ENCODE results near the gene PNPLA8. TPM values are rescaled to one million over a fixed set of nuclear protein-coding genes. Genes with fewer than 3 reads are reported as not detected.

Gene PNPLA8, protein sequence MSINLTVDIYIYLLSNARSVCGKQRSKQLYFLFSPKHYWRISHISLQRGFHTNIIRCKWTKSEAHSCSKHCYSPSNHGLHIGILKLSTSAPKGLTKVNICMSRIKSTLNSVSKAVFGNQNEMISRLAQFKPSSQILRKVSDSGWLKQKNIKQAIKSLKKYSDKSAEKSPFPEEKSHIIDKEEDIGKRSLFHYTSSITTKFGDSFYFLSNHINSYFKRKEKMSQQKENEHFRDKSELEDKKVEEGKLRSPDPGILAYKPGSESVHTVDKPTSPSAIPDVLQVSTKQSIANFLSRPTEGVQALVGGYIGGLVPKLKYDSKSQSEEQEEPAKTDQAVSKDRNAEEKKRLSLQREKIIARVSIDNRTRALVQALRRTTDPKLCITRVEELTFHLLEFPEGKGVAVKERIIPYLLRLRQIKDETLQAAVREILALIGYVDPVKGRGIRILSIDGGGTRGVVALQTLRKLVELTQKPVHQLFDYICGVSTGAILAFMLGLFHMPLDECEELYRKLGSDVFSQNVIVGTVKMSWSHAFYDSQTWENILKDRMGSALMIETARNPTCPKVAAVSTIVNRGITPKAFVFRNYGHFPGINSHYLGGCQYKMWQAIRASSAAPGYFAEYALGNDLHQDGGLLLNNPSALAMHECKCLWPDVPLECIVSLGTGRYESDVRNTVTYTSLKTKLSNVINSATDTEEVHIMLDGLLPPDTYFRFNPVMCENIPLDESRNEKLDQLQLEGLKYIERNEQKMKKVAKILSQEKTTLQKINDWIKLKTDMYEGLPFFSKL
- total RNA-seq, result 19.5 and 25.9 TPM in 2 replicates

DNA sequence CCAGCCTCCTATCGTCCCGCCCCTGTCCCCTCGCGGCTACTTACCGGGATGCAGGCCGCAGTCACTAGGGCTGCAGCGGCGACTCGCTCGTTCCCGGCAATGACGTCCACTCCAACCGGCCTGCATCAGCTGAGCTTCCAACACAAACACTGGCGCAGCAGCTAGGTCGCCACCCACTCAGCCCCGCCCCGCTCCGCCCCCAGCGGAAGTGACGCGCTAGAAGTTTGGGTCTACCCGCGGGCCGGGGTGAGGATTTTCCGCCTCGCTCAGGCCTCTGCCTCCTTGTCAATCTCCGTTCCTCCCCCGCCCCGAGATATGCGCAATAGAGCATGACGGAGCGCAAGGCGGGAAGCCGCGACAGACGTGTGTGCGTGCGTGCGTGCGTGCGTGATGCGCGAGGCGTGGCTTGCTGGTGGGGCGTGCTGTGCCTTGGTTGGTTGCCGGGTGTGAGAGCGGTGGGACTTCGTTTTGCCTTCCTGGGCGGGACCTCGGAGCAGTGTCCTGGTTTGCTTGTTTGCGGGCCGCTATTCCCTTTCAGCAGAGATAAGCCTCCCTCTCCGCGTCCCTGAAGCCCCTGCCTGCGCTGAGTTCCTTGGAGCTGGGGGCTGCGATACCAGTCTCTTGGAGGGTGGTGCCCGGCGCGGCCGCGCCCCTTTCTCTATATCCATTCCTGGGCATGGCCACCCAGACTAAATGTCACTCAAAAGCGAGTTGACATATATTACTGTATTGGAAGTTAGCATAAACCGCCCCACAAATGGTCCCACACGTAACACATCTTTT is at the start of gene PNPLA8:
TSS of gene PNPLA8 (minus strand) at position 151 of the 783 bp plus-strand sequence. CDS start 10,644 bp downstream, outside the sequence.

DNA sequence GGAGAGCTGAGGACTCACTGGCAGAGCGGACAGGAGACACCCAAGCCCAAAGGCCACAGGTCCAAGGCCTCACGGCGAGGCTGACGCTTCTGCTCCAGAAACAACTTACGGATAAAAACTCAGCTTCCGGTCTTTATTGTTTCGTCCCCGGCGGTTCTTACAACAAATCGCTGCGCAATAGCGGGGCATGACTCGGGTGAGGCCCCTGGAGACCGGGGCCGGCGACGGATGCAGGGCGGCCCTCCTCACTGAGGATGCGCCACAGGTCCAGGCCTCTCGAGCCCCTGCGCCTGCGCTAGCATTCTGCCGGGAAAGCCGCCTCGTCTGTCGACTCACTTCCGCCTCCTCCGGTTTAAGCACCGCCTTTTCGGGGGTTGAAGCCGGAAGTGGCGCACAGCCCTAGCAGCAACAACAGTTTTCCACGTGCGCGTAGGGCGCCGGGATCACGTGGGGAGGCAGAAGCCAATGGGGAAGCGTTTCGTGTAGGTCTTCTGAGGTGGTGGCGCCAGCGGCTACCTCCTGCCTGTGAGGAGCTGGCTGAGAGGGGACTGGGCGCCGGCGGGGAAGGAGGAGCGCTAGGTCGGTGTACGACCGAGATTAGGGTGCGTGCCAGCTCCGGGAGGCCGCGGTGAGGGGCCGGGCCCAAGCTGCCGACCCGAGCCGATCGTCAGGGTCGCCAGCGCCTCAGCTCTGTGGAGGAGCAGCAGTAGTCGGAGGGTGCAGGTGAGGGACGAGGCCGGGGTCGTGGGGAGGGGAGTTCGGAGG is 43.6 kb upstream of the PNPLA8 start, which contains the start of the genes DNAJB9 and THAP5:
TSS of gene DNAJB9 (plus strand) at position 494 of the 765 bp plus-strand sequence. CDS start 1,853 bp downstream, outside the sequence.
TSS of gene THAP5 (minus strand) at position 326 of the 765 bp plus-strand sequence. CDS start at position 189, 137 bp downstream.

DNA sequence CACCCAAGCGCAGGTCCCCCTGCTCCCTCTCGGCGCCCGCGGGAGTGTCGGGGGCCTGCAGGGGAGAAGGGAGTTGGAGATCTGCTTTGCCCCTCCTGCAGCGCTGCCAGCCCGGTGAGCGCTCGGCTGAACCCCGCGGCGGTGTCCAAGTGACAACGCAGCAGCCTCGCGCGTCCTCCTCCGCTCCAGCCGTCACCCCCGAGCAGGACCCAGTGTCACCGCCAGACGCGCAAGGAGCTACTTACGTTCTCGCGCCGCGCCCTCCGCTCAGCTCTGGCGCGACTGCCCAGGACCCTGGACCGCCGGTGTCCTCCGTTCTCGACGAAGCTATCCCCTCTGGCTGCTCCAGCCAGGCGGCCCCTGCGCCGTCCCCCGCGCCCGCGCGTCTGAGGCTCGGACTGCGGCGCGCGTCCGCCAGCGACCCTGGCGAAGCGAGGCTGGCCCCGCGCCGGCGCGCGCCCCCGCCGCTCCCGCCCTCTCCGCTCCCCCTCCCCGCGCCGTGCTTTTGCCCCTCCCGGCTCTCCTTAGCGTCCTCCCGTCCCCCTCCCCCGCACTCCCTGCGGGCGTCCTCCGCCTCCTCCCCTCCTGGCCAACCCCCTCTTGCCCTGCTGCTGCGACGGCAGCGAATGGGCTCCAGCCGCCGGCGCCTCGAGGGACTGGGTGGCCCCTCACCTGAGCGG is 69.8 kb downstream of the PNPLA8 start, which contains the start of gene NRCAM:
TSS of gene NRCAM (minus strand) at position 439 of the 680 bp plus-strand sequence. CDS start 216,372 bp downstream, outside the sequence.

Other genes with a start within 250 kb of the PNPLA8 start
- gene NRCAM, start 69.7 kb downstream of the PNPLA8 start, total RNA-seq, result 2.0 and 11.8 TPM in 2 replicates
- gene THAP5, start 43.6 kb upstream of the PNPLA8 start, total RNA-seq, result 20.8 and 21.5 TPM in 2 replicates
- gene DNAJB9, start 43.7 kb upstream of the PNPLA8 start, total RNA-seq, result 19.0 and 28.2 TPM in 2 replicates